HEK293 (cell line): Measurements from ENCODE around the gene MVB12B.

ENCODE experiments used
- CTCF ChIA-PET: fragments of 350-600 bp; formaldehyde crosslinking; extraction: SDS; loops from one replicate; lab custom pipeline; 2021; ENCODE audit warnings: antibody characterized with exemption; lab: Yijun Ruan, JAX
- POLR2A ChIA-PET: fragments of 300-600 bp; formaldehyde crosslinking; extraction: SDS; loops from one replicate; lab custom pipeline; 2020; ENCODE audit warnings: antibody characterized with exemption, inconsistent platforms; lab: Yijun Ruan, JAX
- H3K27ac ChIP-seq: fragments of 200-500 bp; sonication (Bioruptor generic); 2 replicates; pipeline ENCODE4 v1.5.1; 2014; ENCODE audit warnings: low read depth, low read length, control low read depth, inconsistent platforms; ENCODE audit errors: extremely low read depth
- H3K36me3 ChIP-seq, 2 experiments: fragments of 200-500 bp in 1 of 2; sonication (Bioruptor generic) in 1 of 2; 1 replicate in 1 of 2; 2 replicates in 1 of 2; pipeline ENCODE4 v1.5.1; 2014 to 2017; ENCODE audit warnings: inconsistent platforms in 2 of 2, low read length in 2 of 2; ENCODE audit not compliant: control insufficient read depth in 2 of 2, insufficient read depth in 1 of 2
- H3K4me1 ChIP-seq: fragments of 200-500 bp; sonication (Bioruptor generic); 2 replicates; pipeline ENCODE4 v1.5.1; 2014; ENCODE audit warnings: mild to moderate bottlenecking, low read length, inconsistent platforms; ENCODE audit not compliant: control insufficient read depth, insufficient read depth
- H3K4me3 ChIP-seq: 2 replicates; pipeline ENCODE4 v1.5.1; 2011; ENCODE audit warnings: low read depth, mild to moderate bottlenecking, control low read depth, low read length, moderate library complexity
- H3K9me3 ChIP-seq: fragments of 200-500 bp; sonication (Bioruptor generic); 2 replicates; pipeline ENCODE4 v1.5.1; 2014; ENCODE audit warnings: low read depth, low read length, inconsistent platforms; ENCODE audit not compliant: control insufficient read depth, insufficient read depth
- HOXA7 ChIP-seq: sonication (generic); formaldehyde crosslinking; IDR thresholded peaks from 2 replicates; pipeline ENCODE4 v1.8.1; 2022; ENCODE audit warnings: missing genetic modification reagents, borderline replicate concordance
- KLF8 ChIP-seq: fragments of 450-650 bp; formaldehyde crosslinking; IDR thresholded peaks from 2 replicates; pipeline ENCODE4 v1.5.1; 2016; ENCODE audit warnings: missing biosample characterization, missing genetic modification characterization
- MEIS1 ChIP-seq: sonication (generic); formaldehyde crosslinking; IDR thresholded peaks from 2 replicates; pipeline ENCODE4 v1.8.1; 2022; ENCODE audit warnings: missing genetic modification reagents, mild to moderate bottlenecking, borderline replicate concordance
- PRDM1 ChIP-seq: fragments of 450-650 bp; formaldehyde crosslinking; IDR thresholded peaks from 2 replicates; pipeline ENCODE4; 2016; ENCODE audit warnings: missing biosample characterization, missing genetic modification characterization
- SCRT2 ChIP-seq: fragments of 450-650 bp; formaldehyde crosslinking; IDR thresholded peaks from 2 replicates; pipeline ENCODE4 v1.5.1; 2016; ENCODE audit warnings: missing biosample characterization, missing genetic modification characterization
- ZBTB17 ChIP-seq: fragments of 450-650 bp; formaldehyde crosslinking; IDR thresholded peaks from 2 replicates; pipeline ENCODE4 v1.5.1; 2016; ENCODE audit warnings: missing biosample characterization, missing genetic modification characterization
- ZBTB7A ChIP-seq: fragments of 450-650 bp; formaldehyde crosslinking; IDR thresholded peaks from 2 replicates; pipeline ENCODE4 v1.5.1; 2016; ENCODE audit warnings: low read depth, missing biosample characterization, missing genetic modification characterization
- ZNF112 ChIP-seq: fragments of 450-650 bp; formaldehyde crosslinking; IDR thresholded peaks from 2 replicates; pipeline ENCODE4 v1.5.0; 2017; ENCODE audit warnings: missing biosample characterization, missing genetic modification characterization
- ZNF174 ChIP-seq: fragments of 450-650 bp; formaldehyde crosslinking; IDR thresholded peaks from 2 replicates; pipeline ENCODE4 v1.5.0; 2017; ENCODE audit warnings: missing biosample characterization, mild to moderate bottlenecking, missing genetic modification characterization
- ZNF23 ChIP-seq: fragments of 450-650 bp; formaldehyde crosslinking; IDR thresholded peaks from 2 replicates; pipeline ENCODE4 v1.5.1; 2016; ENCODE audit warnings: missing biosample characterization, missing genetic modification characterization, borderline replicate concordance
- ZNF239 ChIP-seq: fragments of 450-650 bp; formaldehyde crosslinking; IDR thresholded peaks from 2 replicates; pipeline ENCODE4 v1.5.1; 2016; ENCODE audit warnings: missing biosample characterization, missing genetic modification characterization
- ZNF266 ChIP-seq: fragments of 450-650 bp; formaldehyde crosslinking; IDR thresholded peaks from 2 replicates; pipeline ENCODE4 v1.5.1; 2016; ENCODE audit warnings: missing biosample characterization, missing genetic modification characterization, low read depth
- ZNF530 ChIP-seq: fragments of 450-650 bp; formaldehyde crosslinking; IDR thresholded peaks from 2 replicates; pipeline ENCODE4 v1.5.1; 2016; ENCODE audit warnings: low read depth, missing biosample characterization, missing genetic modification characterization
- ZNF600 ChIP-seq: fragments of 450-650 bp; formaldehyde crosslinking; IDR thresholded peaks from 2 replicates; pipeline ENCODE4 v1.5.1; 2016; ENCODE audit warnings: missing biosample characterization, missing genetic modification characterization
- ZNF76 ChIP-seq: fragments of 450-650 bp; formaldehyde crosslinking; IDR thresholded peaks from 2 replicates; pipeline ENCODE4; 2016; ENCODE audit warnings: low read depth, missing biosample characterization, missing genetic modification characterization, borderline replicate concordance
- ZNF843 ChIP-seq: fragments of 450-650 bp; formaldehyde crosslinking; IDR thresholded peaks from 2 replicates; pipeline ENCODE4 v1.5.1; 2016; ENCODE audit warnings: missing biosample characterization, missing genetic modification characterization
- TF ChIP-seq, protein P1 (sequence below): fragments of 450-650 bp; IDR thresholded peaks from 2 replicates; pipeline ENCODE4 v1.5.1; 2018; ENCODE audit warnings: missing biosample characterization, mild to moderate bottlenecking, missing genetic modification characterization
- TF ChIP-seq, protein P2 (sequence below): fragments of 450-650 bp; formaldehyde crosslinking; IDR thresholded peaks from 2 replicates; pipeline ENCODE4 v1.5.1; 2016; ENCODE audit warnings: missing biosample characterization, missing genetic modification characterization
- TF ChIP-seq, protein P3 (sequence below): fragments of 450-650 bp; formaldehyde crosslinking; IDR thresholded peaks from 2 replicates; pipeline ENCODE4 v1.5.1; 2016; ENCODE audit warnings: missing biosample characterization, missing genetic modification characterization
- TF ChIP-seq, protein P4 (sequence below): fragments of 450-650 bp; formaldehyde crosslinking; conservative IDR thresholded peaks from 2 replicates; pipeline ENCODE4 v1.5.1; 2016; ENCODE audit warnings: low read depth, missing biosample characterization, missing genetic modification characterization
- TF ChIP-seq, protein P5 (sequence below): fragments of 450-650 bp; formaldehyde crosslinking; IDR thresholded peaks from 2 replicates; pipeline ENCODE4 v1.5.1; 2016; ENCODE audit warnings: missing biosample characterization, missing genetic modification characterization

The MVB12B gene

DNA sequence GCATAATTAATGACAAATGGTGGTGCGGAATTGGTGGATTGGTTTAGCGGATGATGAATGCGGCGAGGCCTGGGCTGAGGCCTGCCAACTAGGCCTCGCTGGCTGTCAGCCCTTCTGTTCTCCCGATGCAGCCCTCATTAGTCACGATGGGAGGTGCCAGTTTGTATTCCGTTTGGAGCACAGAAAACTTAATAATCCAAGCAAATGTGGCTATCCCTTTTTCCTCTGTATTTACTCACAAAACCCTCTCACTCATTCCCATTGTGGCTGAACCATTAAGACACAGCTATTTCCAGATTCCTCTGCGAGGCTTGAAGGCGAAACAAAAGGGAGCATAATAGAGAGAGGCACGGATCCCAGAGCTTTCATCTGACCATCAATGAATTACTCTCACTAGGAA, 114.3 kb downstream of the MVB12B start:
- no peak overlapping the region for H3K4me3 ChIP-seq
- ChIA-PET POLR2A (no interaction called here), CTCF (interaction anchor here (0.7 to 3.9 kb wide), 3 partner anchors 42 to 1095 kb away, joined by 3 to 13 read pairs (median 3); no protein-coding TSS in a partner anchor)
- H3K9me3 ChIP-seq: no peaks in the 10 kb centered on the region
- no peaks in the 10 kb centered on the region for H3K36me3 ChIP-seq
- H3K4me1 ChIP-seq: no peaks in the 10 kb centered on the region
- TF ChIP-seq, protein P1, sequence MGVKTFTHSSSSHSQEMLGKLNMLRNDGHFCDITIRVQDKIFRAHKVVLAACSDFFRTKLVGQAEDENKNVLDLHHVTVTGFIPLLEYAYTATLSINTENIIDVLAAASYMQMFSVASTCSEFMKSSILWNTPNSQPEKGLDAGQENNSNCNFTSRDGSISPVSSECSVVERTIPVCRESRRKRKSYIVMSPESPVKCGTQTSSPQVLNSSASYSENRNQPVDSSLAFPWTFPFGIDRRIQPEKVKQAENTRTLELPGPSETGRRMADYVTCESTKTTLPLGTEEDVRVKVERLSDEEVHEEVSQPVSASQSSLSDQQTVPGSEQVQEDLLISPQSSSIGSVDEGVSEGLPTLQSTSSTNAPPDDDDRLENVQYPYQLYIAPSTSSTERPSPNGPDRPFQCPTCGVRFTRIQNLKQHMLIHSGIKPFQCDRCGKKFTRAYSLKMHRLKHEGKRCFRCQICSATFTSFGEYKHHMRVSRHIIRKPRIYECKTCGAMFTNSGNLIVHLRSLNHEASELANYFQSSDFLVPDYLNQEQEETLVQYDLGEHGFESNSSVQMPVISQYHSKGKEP: no peak
- TF ChIP-seq ZBTB17 (0 out of 2 replicates have a peak, but pooled peaks have one; percentile 12), ZBTB7A (no peak)
- TF ChIP-seq, protein P2, sequence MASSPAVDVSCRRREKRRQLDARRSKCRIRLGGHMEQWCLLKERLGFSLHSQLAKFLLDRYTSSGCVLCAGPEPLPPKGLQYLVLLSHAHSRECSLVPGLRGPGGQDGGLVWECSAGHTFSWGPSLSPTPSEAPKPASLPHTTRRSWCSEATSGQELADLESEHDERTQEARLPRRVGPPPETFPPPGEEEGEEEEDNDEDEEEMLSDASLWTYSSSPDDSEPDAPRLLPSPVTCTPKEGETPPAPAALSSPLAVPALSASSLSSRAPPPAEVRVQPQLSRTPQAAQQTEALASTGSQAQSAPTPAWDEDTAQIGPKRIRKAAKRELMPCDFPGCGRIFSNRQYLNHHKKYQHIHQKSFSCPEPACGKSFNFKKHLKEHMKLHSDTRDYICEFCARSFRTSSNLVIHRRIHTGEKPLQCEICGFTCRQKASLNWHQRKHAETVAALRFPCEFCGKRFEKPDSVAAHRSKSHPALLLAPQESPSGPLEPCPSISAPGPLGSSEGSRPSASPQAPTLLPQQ (tag by site-specific recombination): no peak
- no peak overlapping the region for H3K27ac ChIP-seq

DNA sequence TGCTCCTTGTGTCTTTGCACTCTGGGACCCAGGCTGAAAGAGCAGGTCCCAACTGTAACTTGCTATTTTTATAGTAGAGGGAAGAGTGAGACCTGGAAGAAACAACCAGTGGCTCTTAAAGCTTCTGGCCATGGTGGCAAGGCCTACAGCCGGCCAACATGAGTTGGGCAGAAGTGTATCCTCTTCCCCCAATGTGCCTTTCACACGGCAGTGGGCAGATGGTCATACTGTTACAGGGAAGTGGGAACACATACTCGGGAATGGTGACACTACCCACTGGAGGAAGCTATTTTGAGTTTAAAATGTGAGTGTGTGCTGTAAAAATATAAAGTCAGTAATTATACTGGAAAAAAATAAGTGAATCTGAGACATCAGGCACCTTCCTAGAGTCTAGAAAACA, 116.0 kb downstream of the MVB12B start:
- Histone ChIP-seq H3K9me3 (no peaks in the 10 kb centered on the region), H3K4me3 (no peak overlapping the region), H3K36me3 (no peaks in the 10 kb centered on the region), H3K27ac (no peak overlapping the region), H3K4me1 (no peaks in the 10 kb centered on the region)
- CTCF ChIA-PET: interaction anchor here (0.6 to 3.9 kb wide), 4 partner anchors 44 to 141 kb away, joined by 3 to 13 read pairs (median 4); no protein-coding TSS in a partner anchor
- POLR2A ChIA-PET: interaction anchor here (0.5 to 0.6 kb wide), 2 partner anchors 39 to 743 kb away, joined by 3 to 8 read pairs; no protein-coding TSS in a partner anchor
- no peak for TF ChIP-seq SCRT2 (tag by site-specific recombination)
- TF ChIP-seq ZNF23: no peak
- TF ChIP-seq ZNF266 (tag by site-specific recombination): no peak
- no peak for TF ChIP-seq ZNF600
- TF ChIP-seq, protein P3, sequence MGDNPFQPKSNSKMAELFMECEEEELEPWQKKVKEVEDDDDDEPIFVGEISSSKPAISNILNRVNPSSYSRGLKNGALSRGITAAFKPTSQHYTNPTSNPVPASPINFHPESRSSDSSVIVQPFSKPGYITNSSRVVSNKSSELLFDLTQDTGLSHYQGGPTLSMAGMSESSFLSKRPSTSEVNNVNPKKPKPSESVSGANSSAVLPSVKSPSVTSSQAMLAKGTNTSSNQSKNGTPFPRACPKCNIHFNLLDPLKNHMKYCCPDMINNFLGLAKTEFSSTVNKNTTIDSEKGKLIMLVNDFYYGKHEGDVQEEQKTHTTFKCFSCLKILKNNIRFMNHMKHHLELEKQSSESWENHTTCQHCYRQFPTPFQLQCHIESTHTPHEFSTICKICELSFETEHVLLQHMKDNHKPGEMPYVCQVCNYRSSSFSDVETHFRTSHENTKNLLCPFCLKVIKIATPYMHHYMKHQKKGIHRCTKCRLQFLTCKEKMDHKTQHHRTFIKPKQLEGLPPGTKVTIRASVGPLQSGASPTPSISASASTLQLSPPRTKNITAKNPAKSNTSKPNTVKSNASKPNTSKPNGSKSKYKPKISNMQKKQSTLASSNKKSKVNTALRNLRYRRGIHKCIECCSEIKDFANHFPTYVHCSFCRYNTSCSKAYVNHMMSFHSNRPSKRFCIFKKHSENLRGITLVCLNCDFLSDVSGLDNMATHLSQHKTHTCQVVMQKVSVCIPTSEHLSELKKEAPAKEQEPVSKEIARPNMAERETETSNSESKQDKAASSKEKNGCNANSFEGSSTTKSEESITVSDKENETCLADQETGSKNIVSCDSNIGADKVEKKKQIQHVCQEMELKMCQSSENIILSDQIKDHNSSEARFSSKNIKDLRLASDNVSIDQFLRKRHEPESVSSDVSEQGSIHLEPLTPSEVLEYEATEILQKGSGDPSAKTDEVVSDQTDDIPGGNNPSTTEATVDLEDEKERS: no peak
- TF ChIP-seq ZNF174 (tag by site-specific recombination): no peak
- TF ChIP-seq ZNF530 (tag by site-specific recombination): no peak
- TF ChIP-seq, protein P4, sequence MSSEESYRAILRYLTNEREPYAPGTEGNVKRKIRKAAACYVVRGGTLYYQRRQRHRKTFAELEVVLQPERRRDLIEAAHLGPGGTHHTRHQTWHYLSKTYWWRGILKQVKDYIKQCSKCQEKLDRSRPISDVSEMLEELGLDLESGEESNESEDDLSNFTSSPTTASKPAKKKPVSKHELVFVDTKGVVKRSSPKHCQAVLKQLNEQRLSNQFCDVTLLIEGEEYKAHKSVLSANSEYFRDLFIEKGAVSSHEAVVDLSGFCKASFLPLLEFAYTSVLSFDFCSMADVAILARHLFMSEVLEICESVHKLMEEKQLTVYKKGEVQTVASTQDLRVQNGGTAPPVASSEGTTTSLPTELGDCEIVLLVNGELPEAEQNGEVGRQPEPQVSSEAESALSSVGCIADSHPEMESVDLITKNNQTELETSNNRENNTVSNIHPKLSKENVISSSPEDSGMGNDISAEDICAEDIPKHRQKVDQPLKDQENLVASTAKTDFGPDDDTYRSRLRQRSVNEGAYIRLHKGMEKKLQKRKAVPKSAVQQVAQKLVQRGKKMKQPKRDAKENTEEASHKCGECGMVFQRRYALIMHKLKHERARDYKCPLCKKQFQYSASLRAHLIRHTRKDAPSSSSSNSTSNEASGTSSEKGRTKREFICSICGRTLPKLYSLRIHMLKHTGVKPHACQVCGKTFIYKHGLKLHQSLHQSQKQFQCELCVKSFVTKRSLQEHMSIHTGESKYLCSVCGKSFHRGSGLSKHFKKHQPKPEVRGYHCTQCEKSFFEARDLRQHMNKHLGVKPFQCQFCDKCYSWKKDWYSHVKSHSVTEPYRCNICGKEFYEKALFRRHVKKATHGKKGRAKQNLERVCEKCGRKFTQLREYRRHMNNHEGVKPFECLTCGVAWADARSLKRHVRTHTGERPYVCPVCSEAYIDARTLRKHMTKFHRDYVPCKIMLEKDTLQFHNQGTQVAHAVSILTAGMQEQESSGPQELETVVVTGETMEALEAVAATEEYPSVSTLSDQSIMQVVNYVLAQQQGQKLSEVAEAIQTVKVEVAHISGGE (tag by site-specific recombination): no peak
- no peak for TF ChIP-seq MEIS1
- TF ChIP-seq ZNF76 (tag by site-specific recombination): no peak
- TF ChIP-seq ZNF843 (tag by site-specific recombination): no peak
- TF ChIP-seq, protein P5, sequence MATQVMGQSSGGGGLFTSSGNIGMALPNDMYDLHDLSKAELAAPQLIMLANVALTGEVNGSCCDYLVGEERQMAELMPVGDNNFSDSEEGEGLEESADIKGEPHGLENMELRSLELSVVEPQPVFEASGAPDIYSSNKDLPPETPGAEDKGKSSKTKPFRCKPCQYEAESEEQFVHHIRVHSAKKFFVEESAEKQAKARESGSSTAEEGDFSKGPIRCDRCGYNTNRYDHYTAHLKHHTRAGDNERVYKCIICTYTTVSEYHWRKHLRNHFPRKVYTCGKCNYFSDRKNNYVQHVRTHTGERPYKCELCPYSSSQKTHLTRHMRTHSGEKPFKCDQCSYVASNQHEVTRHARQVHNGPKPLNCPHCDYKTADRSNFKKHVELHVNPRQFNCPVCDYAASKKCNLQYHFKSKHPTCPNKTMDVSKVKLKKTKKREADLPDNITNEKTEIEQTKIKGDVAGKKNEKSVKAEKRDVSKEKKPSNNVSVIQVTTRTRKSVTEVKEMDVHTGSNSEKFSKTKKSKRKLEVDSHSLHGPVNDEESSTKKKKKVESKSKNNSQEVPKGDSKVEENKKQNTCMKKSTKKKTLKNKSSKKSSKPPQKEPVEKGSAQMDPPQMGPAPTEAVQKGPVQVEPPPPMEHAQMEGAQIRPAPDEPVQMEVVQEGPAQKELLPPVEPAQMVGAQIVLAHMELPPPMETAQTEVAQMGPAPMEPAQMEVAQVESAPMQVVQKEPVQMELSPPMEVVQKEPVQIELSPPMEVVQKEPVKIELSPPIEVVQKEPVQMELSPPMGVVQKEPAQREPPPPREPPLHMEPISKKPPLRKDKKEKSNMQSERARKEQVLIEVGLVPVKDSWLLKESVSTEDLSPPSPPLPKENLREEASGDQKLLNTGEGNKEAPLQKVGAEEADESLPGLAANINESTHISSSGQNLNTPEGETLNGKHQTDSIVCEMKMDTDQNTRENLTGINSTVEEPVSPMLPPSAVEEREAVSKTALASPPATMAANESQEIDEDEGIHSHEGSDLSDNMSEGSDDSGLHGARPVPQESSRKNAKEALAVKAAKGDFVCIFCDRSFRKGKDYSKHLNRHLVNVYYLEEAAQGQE (tag by site-specific recombination): no peak
- TF ChIP-seq HOXA7 (CRISPR knock-in tag): no peak
- TF ChIP-seq KLF8 (tag by site-specific recombination): no peak
- no peak for TF ChIP-seq PRDM1
- no peak for TF ChIP-seq ZNF112 (tag by site-specific recombination)
- TF ChIP-seq ZNF239 (tag by site-specific recombination): no peak
